RWPE1 (cell line): ENCODE results near the gene CPEB3.

Source experiments
- CTCF ChIA-PET: fragments of 350-600 bp; sonication (Branson Sonifier 250); formaldehyde crosslinking; extraction: SDS; loops from one replicate; lab custom pipeline; 2021; lab: Yijun Ruan, JAX
- POLR2A ChIA-PET: fragments of 400-600 bp; formaldehyde crosslinking; extraction: SDS; loops from one replicate; lab custom pipeline; 2020; ENCODE audit warnings: antibody characterized with exemption; ENCODE audit not compliant: low non-redundant PET; lab: Yijun Ruan, JAX
- DNase-seq: peaks from one replicate; pipeline ENCODE4 v3.0.0; 2012; ENCODE audit warnings: low spot score
- H3K27ac ChIP-seq: fragments of 450-650 bp; 2 replicates; pipeline ENCODE4 v1.5.1; 2017
- CTCF ChIP-seq: fragments of 450-650 bp; conservative IDR thresholded peaks from 2 replicates; pipeline ENCODE4 v1.5.1; 2017; ENCODE audit warnings: low read depth, mild to moderate bottlenecking

CPEB3 gene

GRCh38 chr10:92131275-92131820 is 159.5 kb downstream of the CPEB3 start:
- TF ChIP-seq CTCF, result no peak
- ChIA-PET CTCF (interaction anchor here (0.9 kb wide), 1 partner anchor 32 kb away, joined by 3 read pairs; no protein-coding TSS in a partner anchor), POLR2A (no interaction called here)
- no peak for DNase-seq
- H3K27ac ChIP-seq, result no peak overlapping the region

- TF ChIP-seq CTCF, result no peak
- H3K27ac ChIP-seq, result no peak overlapping the region
- ChIA-PET POLR2A (no interaction called here), CTCF (no interaction called here)
- DNase-seq, result no peak
Measured at GRCh38 chr10:92130622-92131274, 160.1 kb downstream of the CPEB3 start.

GRCh38 chr10:92126100-92126650 is 164.7 kb downstream of the CPEB3 start:
- H3K27ac ChIP-seq, result no peak overlapping the region
- POLR2A ChIA-PET, result no interaction called here
- no peak for DNase-seq
- no peak for TF ChIP-seq CTCF
- CTCF ChIA-PET, result interaction anchor here (1.2 kb wide), 1 partner anchor 38 kb away, joined by 3 read pairs; no protein-coding TSS in a partner anchor

GRCh38 chr10:92125144-92125543 is 165.7 kb downstream of the CPEB3 start:
- ChIA-PET POLR2A (no interaction called here), CTCF (interaction anchor here (0.6 to 1.2 kb wide), 4 partner anchors 13 to 293 kb away, joined by 3 read pairs; no protein-coding TSS in a partner anchor)
- no peak for DNase-seq
- TF ChIP-seq CTCF, result no peak
- peak overlapping the region; percentile 80 for H3K27ac ChIP-seq

- DNase-seq, result peak; percentile 49
- peak overlapping the region; percentile 80 for H3K27ac ChIP-seq
- CTCF ChIA-PET, result interaction anchor here (0.6 to 1.2 kb wide), 4 partner anchors 13 to 37 kb away, joined by 3 to 6 read pairs (median 3); no protein-coding TSS in a partner anchor
- no peak for TF ChIP-seq CTCF
- POLR2A ChIA-PET, result no interaction called here
Measured at GRCh38 chr10:92124616-92125143, 166.2 kb downstream of the CPEB3 start.

- CTCF ChIA-PET, result interaction anchor here (0.6 to 1.2 kb wide), 3 partner anchors 12 to 22 kb away, joined by 3 to 6 read pairs (median 4); no protein-coding TSS in a partner anchor
- no peak for DNase-seq
- POLR2A ChIA-PET, result no interaction called here
- no peak for TF ChIP-seq CTCF
- no peak overlapping the region for H3K27ac ChIP-seq
Measured at GRCh38 chr10:92124020-92124419, 166.9 kb downstream of the CPEB3 start.
